IMR-90 (cell line): ENCODE results near the gene BCL2L11. TPM values are rescaled to one million over a fixed set of nuclear protein-coding genes. Genes with fewer than 3 reads are reported as not detected.

Experiments used
- ATAC-seq: fragments of 200-7000 bp; cut with Tn5 transposase; 2 replicates; pipeline ENCODE4 v1.9.1; 2020; ENCODE audit warnings: low read depth, mild to moderate bottlenecking, moderate library complexity
- BruUV-seq: library from RNA; stranded (reverse); fragments of 400-500 nt; replicated peaks from 2 replicates; lab custom pipeline; 2021; lab: Mats Ljungman, UMichigan
- CTCF ChIA-PET: fragments of 300-600 bp; formaldehyde crosslinking; extraction: SDS; loops from one replicate; lab custom pipeline; 2021; ENCODE audit warnings: antibody characterized with exemption; lab: Yijun Ruan, JAX
- POLR2A ChIA-PET: fragments of 300-600 bp; sonication (Branson Sonifier 250); formaldehyde crosslinking; loops from one replicate; lab custom pipeline; 2022; ENCODE audit warnings: antibody characterized with exemption; ENCODE audit not compliant: unreplicated experiment; lab: Charles Lee
- DNase-seq: peaks from one replicate; pipeline ENCODE4 v3.0.0; 2013
- H2AFZ ChIP-seq: replicated peaks from 2 replicates; pipeline ENCODE3; 2013; ENCODE audit warnings: low read length, mild to moderate bottlenecking; ENCODE audit not compliant: poor library complexity
- H2AK5ac ChIP-seq: 2 replicates; pipeline ENCODE4 v1.6.1; 2013; ENCODE audit warnings: low read depth, low read length, inconsistent platforms
- H2AK9ac ChIP-seq: replicated peaks from 2 replicates; pipeline ENCODE3; 2013; ENCODE audit warnings: mild to moderate bottlenecking, low read depth, low read length, moderate library complexity; ENCODE audit not compliant: poor library complexity
- H2BK120ac ChIP-seq: 2 replicates; pipeline ENCODE4 v1.6.1; 2013; ENCODE audit warnings: low read depth, low read length, inconsistent platforms
- H2BK15ac ChIP-seq: 3 replicates; pipeline ENCODE4 v1.6.1; 2013; ENCODE audit warnings: low read depth, low read length, inconsistent platforms
- H2BK20ac ChIP-seq: 2 replicates; pipeline ENCODE4 v1.6.1; 2013; ENCODE audit warnings: low read depth, mild to moderate bottlenecking, inconsistent platforms, low read length, moderate library complexity
- H2BK5ac ChIP-seq: 2 replicates; pipeline ENCODE4 v1.6.1; 2013; ENCODE audit warnings: mild to moderate bottlenecking, low read depth, low read length, inconsistent platforms; ENCODE audit not compliant: poor library complexity, severe bottlenecking
- H3K14ac ChIP-seq: replicated peaks from 2 replicates; pipeline ENCODE4 v1.6.1; 2013; ENCODE audit warnings: low read depth, low read length, inconsistent platforms
- H3K18ac ChIP-seq: 2 replicates; pipeline ENCODE4 v1.6.1; 2013; ENCODE audit warnings: low read depth, low read length, control low read depth
- H3K23ac ChIP-seq: 2 replicates; pipeline ENCODE4 v1.6.1; 2013; ENCODE audit warnings: low read depth, low read length, inconsistent platforms
- H3K27ac ChIP-seq: 2 replicates; pipeline ENCODE4 v1.5.1; 2013; ENCODE audit warnings: mild to moderate bottlenecking, control low read depth, low read length; ENCODE audit not compliant: insufficient read depth
- H3K27me3 ChIP-seq: 2 replicates; pipeline ENCODE4 v1.6.1; 2013; ENCODE audit warnings: low read length; ENCODE audit not compliant: control insufficient read depth, insufficient read depth
- H3K36me3 ChIP-seq: 2 replicates; pipeline ENCODE4 v1.6.1; 2013; ENCODE audit warnings: low read length, mixed read lengths; ENCODE audit not compliant: control insufficient read depth, insufficient read depth
- H3K4ac ChIP-seq: 2 replicates; pipeline ENCODE4 v1.6.1; 2013; ENCODE audit warnings: low read depth, low read length, inconsistent platforms
- H3K4me1 ChIP-seq: 2 replicates; pipeline ENCODE4 v1.6.1; 2013; ENCODE audit warnings: low read length, mixed read lengths; ENCODE audit not compliant: control insufficient read depth, insufficient read depth
- H3K4me2 ChIP-seq: 2 replicates; pipeline ENCODE4 v1.6.1; 2013; ENCODE audit warnings: low read depth, mild to moderate bottlenecking, control low read depth, low read length, moderate library complexity
- H3K4me3 ChIP-seq: 2 replicates; pipeline ENCODE4 v1.5.1; 2013; ENCODE audit warnings: low read depth, mild to moderate bottlenecking, control low read depth, low read length, moderate library complexity; ENCODE audit not compliant: insufficient read depth
- H3K56ac ChIP-seq: 2 replicates; pipeline ENCODE4 v1.6.1; 2013; ENCODE audit warnings: low read length, inconsistent platforms; ENCODE audit not compliant: insufficient read depth; ENCODE audit errors: extremely low read depth
- H3K79me1 ChIP-seq, 2 experiments: 2 replicates each; pipeline ENCODE4 v1.6.1; 2013; ENCODE audit warnings: low read length in 2 of 2, inconsistent platforms in 1 of 2, low read depth in 1 of 2
- H3K9ac ChIP-seq: 2 replicates; pipeline ENCODE4 v1.6.1; 2013; ENCODE audit warnings: low read depth, low read length, control low read depth
- H3K9me1 ChIP-seq: 2 replicates; pipeline ENCODE4 v1.6.1; 2013; ENCODE audit warnings: low read length, inconsistent platforms; ENCODE audit not compliant: insufficient read depth
- H3K9me3 ChIP-seq: 2 replicates; pipeline ENCODE4 v1.6.1; 2013; ENCODE audit warnings: low read length; ENCODE audit not compliant: control insufficient read depth, insufficient read depth
- H4K20me1 ChIP-seq: 2 replicates; pipeline ENCODE4 v1.6.1; 2013; ENCODE audit warnings: low read length, inconsistent platforms; ENCODE audit not compliant: insufficient read depth
- H4K5ac ChIP-seq: 2 replicates; pipeline ENCODE4 v1.6.1; 2013; ENCODE audit warnings: mild to moderate bottlenecking, low read depth, low read length, control low read depth
- H4K8ac ChIP-seq, 2 experiments: 2 replicates each; pipeline ENCODE4 v1.6.1; 2013; ENCODE audit warnings: low read depth in 2 of 2, low read length in 2 of 2, control low read depth in 1 of 2, inconsistent platforms in 1 of 2
- H4K91ac ChIP-seq: 2 replicates; pipeline ENCODE4 v1.6.1; 2013; ENCODE audit warnings: low read depth, low read length, inconsistent platforms; ENCODE audit not compliant: insufficient read depth
- BHLHE40 ChIP-seq: fragments of 150-350 bp; IDR thresholded peaks from 2 replicates; pipeline ENCODE4 v1.6.1; 2016; ENCODE audit warnings: mild to moderate bottlenecking, low read depth, low read length
- CEBPB ChIP-seq: IDR thresholded peaks from 2 replicates; pipeline ENCODE4 v1.6.1; 2012; ENCODE audit warnings: low read depth, low read length, improper control_type of control experiment
- CHD1 ChIP-seq: IDR thresholded peaks from 2 replicates; pipeline ENCODE4 v1.6.1; 2012; ENCODE audit warnings: low read depth, low read length, improper control_type of control experiment
- CTCF ChIP-seq: conservative IDR thresholded peaks from 2 replicates; pipeline ENCODE4 v1.5.1; 2012; ENCODE audit warnings: mild to moderate bottlenecking, low read depth, low read length, improper control_type of control experiment
- FOS ChIP-seq: fragments of 150-350 bp; IDR thresholded peaks from 2 replicates; pipeline ENCODE4 v1.6.1; 2016; ENCODE audit warnings: low read depth, low read length
- MAFK ChIP-seq: IDR thresholded peaks from 2 replicates; pipeline ENCODE4 v1.6.1; 2012; ENCODE audit warnings: low read depth, low read length, improper control_type of control experiment
- MAZ ChIP-seq: IDR thresholded peaks from 2 replicates; pipeline ENCODE4 v1.6.1; 2012; ENCODE audit warnings: low read depth, mild to moderate bottlenecking, low read length, improper control_type of control experiment, moderate library complexity, borderline replicate concordance
- MXI1 ChIP-seq: IDR thresholded peaks from 2 replicates; pipeline ENCODE4 v1.6.1; 2012; ENCODE audit warnings: low read depth, mild to moderate bottlenecking, low read length, moderate library complexity, borderline replicate concordance
- NFE2L2 ChIP-seq: fragments of 150-350 bp; IDR thresholded peaks from 2 replicates; pipeline ENCODE4 v1.6.1; 2016; ENCODE audit warnings: low read depth, mild to moderate bottlenecking, low read length
- POLR2A ChIP-seq: IDR thresholded peaks from 2 replicates; pipeline ENCODE4 v1.6.1; 2012; ENCODE audit warnings: mild to moderate bottlenecking, low read depth, low read length
- RAD21 ChIP-seq: IDR thresholded peaks from 2 replicates; pipeline ENCODE4 v1.6.1; 2012; ENCODE audit warnings: low read length, improper control_type of control experiment
- RCOR1 ChIP-seq: IDR thresholded peaks from 2 replicates; pipeline ENCODE4 v1.6.1; 2012; ENCODE audit warnings: mild to moderate bottlenecking, low read length, improper control_type of control experiment; ENCODE audit not compliant: insufficient replicate concordance
- RFX5 ChIP-seq: IDR thresholded peaks from 2 replicates; pipeline ENCODE4 v1.8.0; 2012; ENCODE audit warnings: low read depth, mild to moderate bottlenecking, low read length, moderate library complexity
- SMC3 ChIP-seq: fragments of 150-350 bp; IDR thresholded peaks from 2 replicates; pipeline ENCODE4 v1.6.1; 2016; ENCODE audit warnings: low read depth, mild to moderate bottlenecking, antibody characterized with exemption, low read length, moderate library complexity
- WGBS, 2 experiments: methylation state at CpG; one replicate each; pipeline versions ENCODE4 v1.1.5 to v1.1.7; 2013; ENCODE audit warnings: missing lambda C conversion rate in 2 of 2; ENCODE audit not compliant: insufficient read length in 1 of 2; ENCODE audit errors: extremely low coverage in 2 of 2; 5-methylcytosine and 5-hydroxymethylcytosine counted together
- dilution Hi-C: fragments of 300-500 bp; cut with HindIII; formaldehyde crosslinking; loops from one replicate; pipeline ENCODE4 v1.14.3; 2018; ENCODE audit warnings: low sequenced_read_pairs; ENCODE audit not compliant: unreplicated experiment
- in situ Hi-C: fragments of 300-500 bp; cut with MboI; formaldehyde crosslinking; loops from 3 replicates; pipeline ENCODE4 v1.14.3; 2019; ENCODE audit warnings: low sequenced_read_pairs, inconsistent platforms, mixed read lengths
- intact Hi-C: fragments of 100-400 bp; cut with micrococcal nuclease; formaldehyde crosslinking; loops from 2 replicates; pipeline ENCODE4 v1.10.0; 2022
- polyA plus RNA-seq, 3 experiments: library from polyadenylated mRNA; depleted of rRNA; stranded (reverse); fragments of >200 nt; gene quantifications; 2 replicates each; pipeline ENCODE4 v1.2.3, GENCODE V29; 2012; ENCODE audit warnings: low replicate concordance in 1 of 3
- total RNA-seq: library from RNA; depleted of rRNA; stranded (reverse); fragments of >200 nt; gene quantifications from 2 replicates; pipeline ENCODE4 v1.2.3, GENCODE V29; 2012
- TF ChIP-seq, protein P1 (sequence below): fragments of 150-350 bp; IDR thresholded peaks from 2 replicates; pipeline ENCODE4 v1.6.1; 2016; ENCODE audit warnings: low read depth, mild to moderate bottlenecking, low read length, moderate library complexity, borderline replicate concordance
- TF ChIP-seq, protein P2 (sequence below): fragments of 150-350 bp; IDR thresholded peaks from 2 replicates; pipeline ENCODE4 v1.6.1; 2017; ENCODE audit warnings: mild to moderate bottlenecking, antibody characterized with exemption, low read length, low read depth

Gene BCL2L11
- total and polyA plus RNA-seq, 2 of the 4 experiments (the other 2 are of a cell fraction) = 1.1 to 1.7 TPM

GRCh38 chr2:111127351-111127750 is 6.6 kb downstream of the BCL2L11 start:
- no peak overlapping the region for H2BK15ac ChIP-seq
- 80% methylated on average over 1 of the region's 4 CpGs; no CpG with 5 or more reads in 1 of the 2 experiments for WGBS, 2 experiments

More at GRCh38 chr2:111127351-111127750, 6.6 kb downstream of the BCL2L11 start:
- Histone ChIP-seq H4K5ac (no peak overlapping the region), H2AFZ (no peak overlapping the region), H3K9me3 (no peaks in the 10 kb centered on the region), H3K4ac (no peak overlapping the region), H4K8ac (no peak overlapping the region), H2BK120ac (no peak overlapping the region), H3K4me1 (no peaks in the 10 kb centered on the region), H3K18ac (no peak overlapping the region), H3K4me3 (no peak overlapping the region), H3K79me1 (peaks cover 0 to 5% of the 10 kb centered on the region in 2 experiments; a peak in 1 of 4 replicates), H4K91ac (no peak overlapping the region), H3K23ac (no peak overlapping the region), H2BK20ac (no peak overlapping the region), H3K9me1 (no peaks in the 10 kb centered on the region), H2AK9ac (no peak overlapping the region), H3K9ac (no peak overlapping the region), H3K36me3 (peaks cover 20% of the 10 kb centered on the region), H3K14ac (no peak overlapping the region), H3K27me3 (no peaks in the 10 kb centered on the region), H4K20me1 (peaks cover 4% of the 10 kb centered on the region; the same call in 1 of the 2 replicates), H2BK5ac (no peak overlapping the region), H3K27ac (no peak overlapping the region), H2AK5ac (no peak overlapping the region), H3K56ac (no peak overlapping the region), H3K4me2 (no peak overlapping the region)
- BruUV-seq = no TSS peak
- CTCF ChIA-PET = no interaction called here
- DNase-seq (no peak), ATAC-seq (no peak)
- in situ Hi-C loops = no loop called here
- TF ChIP-seq RFX5 = no peak
- TF ChIP-seq CEBPB = no peak
- no peak for TF ChIP-seq FOS
- TF ChIP-seq RAD21 = no peak
- TF ChIP-seq MAZ = no peak
- TF ChIP-seq BHLHE40 = no peak
- no peak for TF ChIP-seq RCOR1
- TF ChIP-seq NFE2L2 = no peak
- TF ChIP-seq MAFK = no peak
- TF ChIP-seq MXI1 = no peak
- TF ChIP-seq, protein P1, sequence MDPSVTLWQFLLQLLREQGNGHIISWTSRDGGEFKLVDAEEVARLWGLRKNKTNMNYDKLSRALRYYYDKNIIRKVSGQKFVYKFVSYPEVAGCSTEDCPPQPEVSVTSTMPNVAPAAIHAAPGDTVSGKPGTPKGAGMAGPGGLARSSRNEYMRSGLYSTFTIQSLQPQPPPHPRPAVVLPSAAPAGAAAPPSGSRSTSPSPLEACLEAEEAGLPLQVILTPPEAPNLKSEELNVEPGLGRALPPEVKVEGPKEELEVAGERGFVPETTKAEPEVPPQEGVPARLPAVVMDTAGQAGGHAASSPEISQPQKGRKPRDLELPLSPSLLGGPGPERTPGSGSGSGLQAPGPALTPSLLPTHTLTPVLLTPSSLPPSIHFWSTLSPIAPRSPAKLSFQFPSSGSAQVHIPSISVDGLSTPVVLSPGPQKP = no peak
- TF ChIP-seq CHD1 = no peak
- no peak for TF ChIP-seq POLR2A
- TF ChIP-seq CTCF = no peak
- TF ChIP-seq, protein P2, sequence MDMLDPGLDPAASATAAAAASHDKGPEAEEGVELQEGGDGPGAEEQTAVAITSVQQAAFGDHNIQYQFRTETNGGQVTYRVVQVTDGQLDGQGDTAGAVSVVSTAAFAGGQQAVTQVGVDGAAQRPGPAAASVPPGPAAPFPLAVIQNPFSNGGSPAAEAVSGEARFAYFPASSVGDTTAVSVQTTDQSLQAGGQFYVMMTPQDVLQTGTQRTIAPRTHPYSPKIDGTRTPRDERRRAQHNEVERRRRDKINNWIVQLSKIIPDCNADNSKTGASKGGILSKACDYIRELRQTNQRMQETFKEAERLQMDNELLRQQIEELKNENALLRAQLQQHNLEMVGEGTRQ = no peak
- TF ChIP-seq SMC3 = no peak
- POLR2A ChIA-PET = interaction anchor here (0.6 kb wide), 1 partner anchor 503 kb away, joined by 3 read pairs; no protein-coding TSS in a partner anchor
- dilution Hi-C loops = no loop called here
- intact Hi-C loops = no loop called here
